Panc1 (cell line): ENCODE results near the gene LMF1. TPM values are rescaled to one million over a fixed set of nuclear protein-coding genes. Genes with fewer than 3 reads are reported as not detected.

Source experiments
- ATAC-seq: fragments of 200-7000 bp; cut with Tn5 transposase; 2 replicates; pipeline ENCODE4 v1.9.1; 2020; ENCODE audit warnings: mild to moderate bottlenecking, moderate library complexity
- BruUV-seq: library from RNA; stranded (reverse); fragments of 400-500 nt; replicated peaks from 2 replicates; lab custom pipeline; 2021; lab: Mats Ljungman, UMichigan
- CTCF ChIA-PET: fragments of 300-600 bp; sonication (Branson Sonifier 250); formaldehyde crosslinking; loops from one replicate; lab custom pipeline; 2022; ENCODE audit warnings: antibody characterized with exemption; lab: Charles Lee
- POLR2A ChIA-PET: fragments of 300-600 bp; sonication (Branson Sonifier 250); formaldehyde crosslinking; loops from one replicate; lab custom pipeline; 2022; ENCODE audit warnings: antibody characterized with exemption; lab: Charles Lee
- DNase-seq: peaks from one replicate; pipeline ENCODE4 v3.0.0-alpha.2; 2010; ENCODE audit warnings: low read depth, low spot score
- H3K27ac ChIP-seq: 2 replicates; pipeline ENCODE4 v1.5.1; 2011; ENCODE audit warnings: mild to moderate bottlenecking, low read length, inconsistent platforms
- H3K27me3 ChIP-seq: fragments of 200-500 bp; sonication (Bioruptor generic); 2 replicates; pipeline ENCODE4 v1.6.0; 2014; ENCODE audit warnings: low read length, inconsistent platforms; ENCODE audit not compliant: control insufficient read depth, insufficient read depth
- H3K36me3 ChIP-seq: fragments of 200-500 bp; sonication (Bioruptor generic); 2 replicates; pipeline ENCODE4 v1.5.1; 2014; ENCODE audit warnings: inconsistent platforms, mild to moderate bottlenecking, low read length, moderate library complexity; ENCODE audit not compliant: control insufficient read depth, insufficient read depth
- H3K4me1 ChIP-seq: 2 replicates; pipeline ENCODE4 v1.5.1; 2011; ENCODE audit warnings: inconsistent platforms, mild to moderate bottlenecking, low read length, moderate library complexity; ENCODE audit not compliant: control insufficient read depth, insufficient read depth
- H3K4me3 ChIP-seq, 2 experiments: 2 replicates each; pipeline ENCODE4 v1.5.1; 2011 to 2012; ENCODE audit warnings: low read depth in 2 of 2, low read length in 2 of 2, mild to moderate bottlenecking in 2 of 2, inconsistent platforms in 1 of 2, moderate library complexity in 1 of 2
- H3K9me3 ChIP-seq: fragments of 200-500 bp; sonication (Bioruptor generic); 2 replicates; pipeline ENCODE4 v1.5.1; 2014; ENCODE audit warnings: low read depth, mild to moderate bottlenecking, inconsistent platforms, low read length, moderate library complexity; ENCODE audit not compliant: control insufficient read depth, insufficient read depth
- CTCF ChIP-seq: fragments of 450-650 bp; IDR thresholded peaks from 2 replicates; pipeline ENCODE4 v1.5.1; 2017; ENCODE audit warnings: mild to moderate bottlenecking
- POLR2AphosphoS5 ChIP-seq: IDR thresholded peaks from 2 replicates; pipeline ENCODE4 v1.6.1; 2012; ENCODE audit warnings: mild to moderate bottlenecking, low read depth, low read length, moderate library complexity
- SIN3A ChIP-seq: IDR thresholded peaks from 2 replicates; pipeline ENCODE4 v1.6.1; 2012; ENCODE audit warnings: low read depth, mild to moderate bottlenecking, low read length, moderate library complexity, borderline replicate concordance; ENCODE audit not compliant: insufficient read depth
- TCF7L2 ChIP-seq: IDR thresholded peaks from 2 replicates; pipeline ENCODE4 v1.6.1; 2011; ENCODE audit warnings: mild to moderate bottlenecking, low read depth, low read length, inconsistent platforms
- in situ Hi-C: cut with HindIII; loops from 2 replicates; pipeline ENCODE4 v1.10.0; 2016; ENCODE audit warnings: low sequenced_read_pairs, low pct_unique_long_range_greater_than_20kb
- intact Hi-C: fragments of 100-400 bp; cut with micrococcal nuclease; formaldehyde crosslinking; loops from one replicate; pipeline ENCODE4 v1.10.0; 2022; ENCODE audit not compliant: unreplicated experiment
- total RNA-seq: library from RNA; stranded (reverse); gene quantifications from one replicate; pipeline ENCODE4 v1.2.1, GENCODE V29; 2021; ENCODE audit not compliant: unreplicated experiment
- TF ChIP-seq, protein P1 (sequence below), 2 experiments: IDR thresholded peaks; 2 replicates each; pipeline ENCODE4 v1.6.1; 2011 to 2012; ENCODE audit warnings: low read depth in 2 of 2, control low read depth in 1 of 2, low read length in 1 of 2, mild to moderate bottlenecking in 1 of 2, moderate library complexity in 1 of 2; ENCODE audit not compliant: insufficient read depth in 1 of 2

The LMF1 gene
- total RNA-seq, 1 experiment from 2014 or later, result 24.3 TPM

- no peak overlapping the region for H3K4me3 ChIP-seq
- H3K27me3 ChIP-seq, result no peaks in the 10 kb centered on the region
- no peak overlapping the region for H3K27ac ChIP-seq
- POLR2A ChIA-PET, result no interaction called here
- intact Hi-C loops (no loop called here), in situ Hi-C loops (no loop called here)
- H3K4me1 ChIP-seq, result no peaks in the 10 kb centered on the region
- TF ChIP-seq TCF7L2 (no peak), SIN3A (no peak), POLR2AphosphoS5 (no peak), CTCF (no peak)
- TF ChIP-seq, protein P1, sequence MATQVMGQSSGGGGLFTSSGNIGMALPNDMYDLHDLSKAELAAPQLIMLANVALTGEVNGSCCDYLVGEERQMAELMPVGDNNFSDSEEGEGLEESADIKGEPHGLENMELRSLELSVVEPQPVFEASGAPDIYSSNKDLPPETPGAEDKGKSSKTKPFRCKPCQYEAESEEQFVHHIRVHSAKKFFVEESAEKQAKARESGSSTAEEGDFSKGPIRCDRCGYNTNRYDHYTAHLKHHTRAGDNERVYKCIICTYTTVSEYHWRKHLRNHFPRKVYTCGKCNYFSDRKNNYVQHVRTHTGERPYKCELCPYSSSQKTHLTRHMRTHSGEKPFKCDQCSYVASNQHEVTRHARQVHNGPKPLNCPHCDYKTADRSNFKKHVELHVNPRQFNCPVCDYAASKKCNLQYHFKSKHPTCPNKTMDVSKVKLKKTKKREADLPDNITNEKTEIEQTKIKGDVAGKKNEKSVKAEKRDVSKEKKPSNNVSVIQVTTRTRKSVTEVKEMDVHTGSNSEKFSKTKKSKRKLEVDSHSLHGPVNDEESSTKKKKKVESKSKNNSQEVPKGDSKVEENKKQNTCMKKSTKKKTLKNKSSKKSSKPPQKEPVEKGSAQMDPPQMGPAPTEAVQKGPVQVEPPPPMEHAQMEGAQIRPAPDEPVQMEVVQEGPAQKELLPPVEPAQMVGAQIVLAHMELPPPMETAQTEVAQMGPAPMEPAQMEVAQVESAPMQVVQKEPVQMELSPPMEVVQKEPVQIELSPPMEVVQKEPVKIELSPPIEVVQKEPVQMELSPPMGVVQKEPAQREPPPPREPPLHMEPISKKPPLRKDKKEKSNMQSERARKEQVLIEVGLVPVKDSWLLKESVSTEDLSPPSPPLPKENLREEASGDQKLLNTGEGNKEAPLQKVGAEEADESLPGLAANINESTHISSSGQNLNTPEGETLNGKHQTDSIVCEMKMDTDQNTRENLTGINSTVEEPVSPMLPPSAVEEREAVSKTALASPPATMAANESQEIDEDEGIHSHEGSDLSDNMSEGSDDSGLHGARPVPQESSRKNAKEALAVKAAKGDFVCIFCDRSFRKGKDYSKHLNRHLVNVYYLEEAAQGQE (IDR thresholded peaks at IDR 0.05; ENCODE audit: insufficient read depth in 1 of 2, low read depth in 2 of 2, low read length in 1 of 2), result no peak
- ATAC-seq, result no peak
- BruUV-seq, result no TSS peak
- no peaks in the 10 kb centered on the region for H3K9me3 ChIP-seq
- CTCF ChIA-PET, result no interaction called here
- DNase-seq, result no peak
- no peaks in the 10 kb centered on the region for H3K36me3 ChIP-seq
Measured at GRCh38 chr16:988471-989353, 17.9 kb upstream of the LMF1 start.

DNA sequence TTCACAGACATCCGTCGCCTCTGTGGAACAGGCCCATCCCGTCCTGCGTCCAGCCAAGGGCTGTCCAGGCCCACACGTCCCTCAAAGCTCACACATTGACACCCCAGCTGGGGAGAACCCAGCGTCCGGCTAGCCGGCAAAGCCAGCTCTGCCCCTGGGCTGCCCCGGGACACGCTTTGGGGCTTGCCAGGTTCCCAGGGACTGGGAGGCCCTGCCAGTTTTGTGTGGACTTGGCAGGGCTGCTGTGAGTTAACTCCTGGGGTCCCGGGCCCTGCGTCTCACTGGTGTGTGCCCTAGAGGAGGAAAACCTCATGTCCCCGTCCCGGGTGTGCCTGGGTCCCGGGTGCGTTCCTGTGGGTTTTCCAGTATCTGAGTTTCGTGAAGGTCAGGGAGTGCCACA lies 17.1 kb upstream of the LMF1 start:
- Histone ChIP-seq H3K27me3 (no peaks in the 10 kb centered on the region), H3K4me1 (no peaks in the 10 kb centered on the region), H3K27ac (no peak overlapping the region), H3K9me3 (no peaks in the 10 kb centered on the region), H3K4me3 (no peak overlapping the region), H3K36me3 (no peaks in the 10 kb centered on the region)
- intact Hi-C loops, result no loop called here
- in situ Hi-C loops, result no loop called here
- DNase-seq (no peak), ATAC-seq (no peak)
- CTCF ChIA-PET, result no interaction called here
- POLR2A ChIA-PET, result no interaction called here
- TF ChIP-seq TCF7L2, result no peak
- no peak for TF ChIP-seq POLR2AphosphoS5
- TF ChIP-seq SIN3A, result no peak
- TF ChIP-seq, protein P1 (IDR thresholded peaks at IDR 0.05; ENCODE audit: insufficient read depth in 1 of 2, low read depth in 2 of 2, low read length in 1 of 2), result no peak
- TF ChIP-seq CTCF, result no peak
- BruUV-seq, result no TSS peak
